K562 (cell line): ENCODE measurements around the gene RNF213. TPM values are rescaled to one million over a fixed set of nuclear protein-coding genes. Genes with fewer than 3 reads are reported as not detected.
A peak's percentile ranks its signal among the peaks of the same experiment; 100 is the strongest.

Experiments used
- BHLHE40 ChIP-seq: IDR thresholded peaks from 2 replicates; pipeline ENCODE4 v1.6.1; 2011; ENCODE audit warnings: low read length, improper control_type of control experiment
- CHD1 ChIP-seq: fragments of 200-600 bp; sonication (generic); IDR thresholded peaks from one replicate; pipeline ENCODE4 v1.6.1; 2012; ENCODE audit warnings: mild to moderate bottlenecking, moderate library complexity, low read length, inconsistent platforms
- E2F4 ChIP-seq: sonication (generic); formaldehyde crosslinking; IDR thresholded peaks from 2 replicates; pipeline ENCODE4 v1.8.0; 2022; ENCODE audit warnings: mild to moderate bottlenecking, low read depth, missing genetic modification reagents
- GATAD2B ChIP-seq: fragments of 450-650 bp; IDR thresholded peaks from 2 replicates; pipeline ENCODE4 v1.6.1; 2017; ENCODE audit warnings: mild to moderate bottlenecking, borderline replicate concordance
- GTF2F1 ChIP-seq: IDR thresholded peaks from 2 replicates; pipeline ENCODE4 v1.6.1; 2011; ENCODE audit warnings: low read depth, low read length, improper control_type of control experiment
- KDM2B ChIP-seq: fragments of 250-450 bp; sonication (Bioruptor Pico); IDR thresholded peaks from 2 replicates; pipeline ENCODE4 v1.8.0; 2021; ENCODE audit warnings: mild to moderate bottlenecking, moderate library complexity
- MAX ChIP-seq: sonication (generic); formaldehyde crosslinking; IDR thresholded peaks from 2 replicates; pipeline ENCODE4 v1.9.0; 2022; ENCODE audit warnings: mild to moderate bottlenecking, missing genetic modification reagents
- MEF2D ChIP-seq: conservative IDR thresholded peaks from 2 replicates; pipeline ENCODE4 v1.6.1; 2016; ENCODE audit warnings: low read depth, missing genetic modification characterization, missing compliant biosample characterization
- MEIS2 ChIP-seq: fragments of 450-650 bp; IDR thresholded peaks from 2 replicates; pipeline ENCODE4 v1.6.1; 2014; ENCODE audit warnings: mild to moderate bottlenecking; ENCODE audit not compliant: partially characterized antibody
- NCOA2 ChIP-seq, 2 experiments: fragments of 450-650 bp; IDR thresholded peaks; 2 replicates each; pipeline ENCODE4 v1.6.1; 2018; ENCODE audit warnings: mild to moderate bottlenecking in 2 of 2, moderate library complexity in 1 of 2; ENCODE audit not compliant: partially characterized antibody in 2 of 2
- PML ChIP-seq: IDR thresholded peaks from 2 replicates; pipeline ENCODE4 v1.6.1; 2012; ENCODE audit warnings: low read length, inconsistent platforms
- POLR2B ChIP-seq: fragments of 450-650 bp; IDR thresholded peaks from 2 replicates; pipeline ENCODE4 v1.6.1; 2018; ENCODE audit warnings: low read depth; ENCODE audit not compliant: partially characterized antibody
- POLR2G ChIP-seq: fragments of 200-400 bp; formaldehyde crosslinking; IDR thresholded peaks from 2 replicates; pipeline ENCODE4 v1.6.1; 2017; ENCODE audit warnings: low read depth, mild to moderate bottlenecking, antibody characterized with exemption, low read length, moderate library complexity
- PTRF ChIP-seq: fragments of 450-650 bp; IDR thresholded peaks from 2 replicates; pipeline ENCODE4 v1.6.1; 2016; ENCODE audit warnings: mild to moderate bottlenecking, missing genetic modification characterization, missing compliant biosample characterization
- TRIM24 ChIP-seq, 2 experiments: fragments of 450-650 bp; IDR thresholded peaks; 2 replicates each; pipeline ENCODE4 v1.6.1; 2016
- ZBTB8A ChIP-seq: fragments of 450-650 bp; IDR thresholded peaks from 2 replicates; pipeline ENCODE4 v1.6.1; 2018; ENCODE audit warnings: mild to moderate bottlenecking, moderate library complexity; ENCODE audit not compliant: partially characterized antibody
- ZFP30 ChIP-seq: fragments of 250-450 bp; sonication (Bioruptor Pico); IDR thresholded peaks from 2 replicates; pipeline ENCODE4 v1.8.0; 2022; ENCODE audit warnings: moderate library complexity, mild to moderate bottlenecking, inconsistent platforms, borderline replicate concordance
- ZFX ChIP-seq: sonication (generic); formaldehyde crosslinking; IDR thresholded peaks from 2 replicates; pipeline ENCODE4 v1.8.0; 2022; ENCODE audit warnings: mild to moderate bottlenecking, missing genetic modification reagents, moderate library complexity
- ZNF232 ChIP-seq: sonication (generic); formaldehyde crosslinking; IDR thresholded peaks from 2 replicates; pipeline ENCODE4 v1.8.0; 2022; ENCODE audit warnings: mild to moderate bottlenecking, missing genetic modification reagents
- polyA plus RNA-seq, 8 experiments: library from polyadenylated mRNA; depleted of rRNA in 4 of 8; stranded (reverse) in 5 of 8; unstranded in 3 of 8; fragments of >200 nt; fragmentation: Nextera tagmentation in 2 of 8; fragmentation: Illumina TruSeq in 1 of 8; extraction: Ambion mirVana in 2 of 8; extraction: Trizol in 1 of 8; gene quantifications; 2 replicates each; pipeline versions ENCODE4 v1.2.1 to v1.2.3, GENCODE V29; 2011 to 2014; ENCODE audit warnings: inconsistent platforms in 1 of 8, missing spikeins in 1 of 8
- total RNA-seq, 7 experiments: library from RNA; depleted of rRNA in 6 of 7; stranded (reverse); fragments of >200 nt in 6 of 7; fragmentation: Illumina TruSeq in 2 of 7; extraction: Trizol in 2 of 7; gene quantifications; 2 replicates each; pipeline versions ENCODE4 v1.2.1 to v1.2.3, GENCODE V29; 2011 to 2021; ENCODE audit warnings: low replicate concordance in 1 of 7
- TF ChIP-seq, protein P1 (sequence below): sonication (generic); formaldehyde crosslinking; IDR thresholded peaks from 2 replicates; pipeline ENCODE4 v1.8.0; 2022; ENCODE audit warnings: missing genetic modification reagents, mild to moderate bottlenecking, borderline replicate concordance
- TF ChIP-seq, protein P2 (sequence below): sonication (generic); formaldehyde crosslinking; IDR thresholded peaks from 2 replicates; pipeline ENCODE4 v1.8.0; 2022; ENCODE audit warnings: mild to moderate bottlenecking, missing genetic modification reagents
- TF ChIP-seq, protein P3 (sequence below): fragments of 250-450 bp; sonication (Bioruptor Pico); IDR thresholded peaks from 2 replicates; pipeline ENCODE4 v1.4.0; 2020; ENCODE audit warnings: mild to moderate bottlenecking, moderate library complexity, borderline replicate concordance

RNF213 gene
- total and polyA plus RNA-seq, 9 of the 15 experiments (the other 6 are each of a cell fraction or from before 2014, with no cell fraction given) = 5.3 to 33.6 (median 17.9) TPM

GRCh38 chr17:80261159-80261894 is 675 bp downstream of the RNF213 start (continued):
- TF ChIP-seq, protein P1, sequence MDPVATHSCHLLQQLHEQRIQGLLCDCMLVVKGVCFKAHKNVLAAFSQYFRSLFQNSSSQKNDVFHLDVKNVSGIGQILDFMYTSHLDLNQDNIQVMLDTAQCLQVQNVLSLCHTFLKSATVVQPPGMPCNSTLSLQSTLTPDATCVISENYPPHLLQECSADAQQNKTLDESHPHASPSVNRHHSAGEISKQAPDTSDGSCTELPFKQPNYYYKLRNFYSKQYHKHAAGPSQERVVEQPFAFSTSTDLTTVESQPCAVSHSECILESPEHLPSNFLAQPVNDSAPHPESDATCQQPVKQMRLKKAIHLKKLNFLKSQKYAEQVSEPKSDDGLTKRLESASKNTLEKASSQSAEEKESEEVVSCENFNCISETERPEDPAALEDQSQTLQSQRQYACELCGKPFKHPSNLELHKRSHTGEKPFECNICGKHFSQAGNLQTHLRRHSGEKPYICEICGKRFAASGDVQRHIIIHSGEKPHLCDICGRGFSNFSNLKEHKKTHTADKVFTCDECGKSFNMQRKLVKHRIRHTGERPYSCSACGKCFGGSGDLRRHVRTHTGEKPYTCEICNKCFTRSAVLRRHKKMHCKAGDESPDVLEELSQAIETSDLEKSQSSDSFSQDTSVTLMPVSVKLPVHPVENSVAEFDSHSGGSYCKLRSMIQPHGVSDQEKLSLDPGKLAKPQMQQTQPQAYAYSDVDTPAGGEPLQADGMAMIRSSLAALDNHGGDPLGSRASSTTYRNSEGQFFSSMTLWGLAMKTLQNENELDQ (CRISPR knock-in tag) = no peak
- TF ChIP-seq MAX (CRISPR knock-in tag) (peak; percentile 41; the same call in 1 of the 2 replicates), KDM2B (no peak), GTF2F1 (no peak), PTRF (tag) (no peak), PML (no peak), ZNF232 (CRISPR knock-in tag) (no peak), E2F4 (CRISPR knock-in tag) (0 out of 2 replicates have a peak, but pooled peaks have one; percentile 28), TRIM24 (IDR thresholded peaks at IDR 0.05) (peak in 1 of 2 experiments; percentile 70; a peak in 1 of 4 replicates), MEF2D (tag) (no peak), POLR2G (peak; percentile 65), MEIS2 (no peak), BHLHE40 (no peak; the same call in 1 of the 2 replicates), ZBTB8A (no peak), ZFP30 (no peak), NCOA2 (IDR thresholded peaks at IDR 0.05; ENCODE audit: partially characterized antibody in 2 of 2) (no peak), CHD1 (peak; percentile 72), POLR2B (no peak), ZFX (peak; percentile 49; the same call in 1 of the 2 replicates), GATAD2B (no peak)
- TF ChIP-seq, protein P2, sequence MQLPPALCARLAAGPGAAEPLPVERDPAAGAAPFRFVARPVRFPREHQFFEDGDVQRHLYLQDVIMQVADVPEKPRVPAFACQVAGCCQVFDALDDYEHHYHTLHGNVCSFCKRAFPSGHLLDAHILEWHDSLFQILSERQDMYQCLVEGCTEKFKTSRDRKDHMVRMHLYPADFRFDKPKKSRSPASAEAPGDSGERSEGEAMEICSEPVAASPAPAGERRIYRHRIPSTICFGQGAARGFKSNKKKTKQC (CRISPR knock-in tag) = no peak
- TF ChIP-seq, protein P3, sequence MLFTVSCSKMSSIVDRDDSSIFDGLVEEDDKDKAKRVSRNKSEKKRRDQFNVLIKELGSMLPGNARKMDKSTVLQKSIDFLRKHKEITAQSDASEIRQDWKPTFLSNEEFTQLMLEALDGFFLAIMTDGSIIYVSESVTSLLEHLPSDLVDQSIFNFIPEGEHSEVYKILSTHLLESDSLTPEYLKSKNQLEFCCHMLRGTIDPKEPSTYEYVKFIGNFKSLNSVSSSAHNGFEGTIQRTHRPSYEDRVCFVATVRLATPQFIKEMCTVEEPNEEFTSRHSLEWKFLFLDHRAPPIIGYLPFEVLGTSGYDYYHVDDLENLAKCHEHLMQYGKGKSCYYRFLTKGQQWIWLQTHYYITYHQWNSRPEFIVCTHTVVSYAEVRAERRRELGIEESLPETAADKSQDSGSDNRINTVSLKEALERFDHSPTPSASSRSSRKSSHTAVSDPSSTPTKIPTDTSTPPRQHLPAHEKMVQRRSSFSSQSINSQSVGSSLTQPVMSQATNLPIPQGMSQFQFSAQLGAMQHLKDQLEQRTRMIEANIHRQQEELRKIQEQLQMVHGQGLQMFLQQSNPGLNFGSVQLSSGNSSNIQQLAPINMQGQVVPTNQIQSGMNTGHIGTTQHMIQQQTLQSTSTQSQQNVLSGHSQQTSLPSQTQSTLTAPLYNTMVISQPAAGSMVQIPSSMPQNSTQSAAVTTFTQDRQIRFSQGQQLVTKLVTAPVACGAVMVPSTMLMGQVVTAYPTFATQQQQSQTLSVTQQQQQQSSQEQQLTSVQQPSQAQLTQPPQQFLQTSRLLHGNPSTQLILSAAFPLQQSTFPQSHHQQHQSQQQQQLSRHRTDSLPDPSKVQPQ = no peak
